K562 (cell line): ENCODE results near the gene SIGLEC15. TPM values are rescaled to one million over a fixed set of nuclear protein-coding genes. Genes with fewer than 3 reads are reported as not detected.
"Not testable (repeated sequence)": the region's sequence is repeated elsewhere in the genome, so short reads cannot be mapped to it uniquely, and the experiment has no call there.

Source experiments
- ATAC-seq: fragments of 200-7000 bp; cut with Tn5 transposase; 3 replicates; pipeline ENCODE4 v1.9.1; 2020; ENCODE audit warnings: moderate library complexity
- BruUV-seq: library from RNA; stranded (reverse); fragments of 400-500 nt; replicated peaks from 2 replicates; lab custom pipeline; 2021; lab: Mats Ljungman, UMichigan
- CTCF ChIA-PET: fragments of 300-600 bp; formaldehyde crosslinking; extraction: SDS; loops from one replicate; lab custom pipeline; 2021; ENCODE audit warnings: low intra/inter-chr PET ratio; lab: Yijun Ruan, JAX
- POLR2A ChIA-PET: fragments of 300-600, 350-650 bp; sonication (Branson Sonifier 250); formaldehyde crosslinking; extraction: SDS; loops from one replicate; lab custom pipeline; 2021; ENCODE audit warnings: antibody characterized with exemption, inconsistent platforms; lab: Yijun Ruan, JAX
- DNase-seq, 4 experiments: peaks; one replicate each; pipeline versions ENCODE4 v3.0.0 to v3.0.0-alpha.2; 2011 to 2018; ENCODE audit warnings: low spot score in 3 of 4, mixed read lengths in 3 of 4; ENCODE audit errors: extremely low read depth in 1 of 4
- FAIRE-seq: peaks from 2 replicates; lab custom pipeline; 2011; peaks lifted over from hg19 to GRCh38; lab: Jason Lieb, UNC
- H2AFZ ChIP-seq: 2 replicates; pipeline ENCODE4 v1.6.0; 2011; ENCODE audit warnings: low read depth, low read length, control low read depth, inconsistent platforms
- H3K27ac ChIP-seq: fragments of 200-600 bp; 3 replicates; pipeline ENCODE4 v1.8.0; 2011; ENCODE audit warnings: low read depth, mild to moderate bottlenecking, control low read depth, inconsistent platforms, low read length, moderate library complexity, mixed read lengths; ENCODE audit errors: extremely low read depth
- H3K27me3 ChIP-seq, 2 experiments: fragments of 300-600 bp in 1 of 2; 2 replicates in 1 of 2; 3 replicates in 1 of 2; pipeline versions ENCODE4 v1.6.0 to v1.8.0; 2011; ENCODE audit warnings: inconsistent platforms in 2 of 2, low read length in 2 of 2, mild to moderate bottlenecking in 1 of 2, mixed read lengths in 1 of 2, moderate library complexity in 1 of 2; ENCODE audit not compliant: control insufficient read depth in 2 of 2, insufficient read depth in 2 of 2
- H3K36me3 ChIP-seq: fragments of 300-600 bp; 3 replicates; pipeline ENCODE4 v1.8.0; 2011; ENCODE audit warnings: mild to moderate bottlenecking, low read length, inconsistent platforms; ENCODE audit not compliant: control insufficient read depth, insufficient read depth
- H3K4me1 ChIP-seq, 2 experiments: fragments of 200-600 bp in 1 of 2; replicated peaks in 1 of 2; 2 replicates in 1 of 2; 3 replicates in 1 of 2; pipeline versions ENCODE4 v1.5.1 to v1.8.0; 2011; ENCODE audit warnings: inconsistent platforms in 2 of 2, low read length in 2 of 2, mild to moderate bottlenecking in 1 of 2, mixed read lengths in 1 of 2, moderate library complexity in 1 of 2; ENCODE audit not compliant: control insufficient read depth in 2 of 2, insufficient read depth in 2 of 2
- H3K4me2 ChIP-seq: 2 replicates; pipeline ENCODE4 v1.6.1; 2011; ENCODE audit warnings: low read length, control low read depth, inconsistent platforms, mixed read lengths; ENCODE audit not compliant: insufficient read depth
- H3K4me3 ChIP-seq: fragments of 200-600 bp; sonication (generic), shearing (Covaris generic); 2 replicates; pipeline ENCODE4 v1.5.1; 2016; ENCODE audit warnings: control low read depth, inconsistent platforms
- H3K79me2 ChIP-seq: fragments of 200-600 bp; 3 replicates; pipeline ENCODE4 v1.8.0; 2011; ENCODE audit warnings: low read length, inconsistent platforms; ENCODE audit not compliant: control insufficient read depth, insufficient read depth
- H3K9ac ChIP-seq, 2 experiments: 2 replicates each; pipeline versions ENCODE4 v1.6.0 to v1.6.1; 2011; ENCODE audit warnings: low read depth in 2 of 2, low read length in 2 of 2, control low read depth in 1 of 2, inconsistent platforms in 1 of 2, mild to moderate bottlenecking in 1 of 2, mixed read lengths in 1 of 2; ENCODE audit not compliant: insufficient read depth in 1 of 2
- H3K9me1 ChIP-seq: one replicate; pipeline ENCODE4 v1.6.0; 2011; ENCODE audit warnings: inconsistent platforms, mild to moderate bottlenecking, low read length, moderate library complexity; ENCODE audit not compliant: control insufficient read depth, insufficient read depth
- H3K9me3 ChIP-seq: replicated peaks from 2 replicates; pipeline ENCODE4 v1.5.1; 2011; ENCODE audit warnings: low read depth, low read length, inconsistent platforms; ENCODE audit not compliant: control insufficient read depth, insufficient read depth
- H4K20me1 ChIP-seq: replicated peaks from 2 replicates; pipeline ENCODE4 v1.6.1; 2011; ENCODE audit warnings: low read length, inconsistent platforms, mixed read lengths; ENCODE audit not compliant: control insufficient read depth, insufficient read depth
- CTCF ChIP-seq, 3 experiments: IDR thresholded peaks in 2 of 3; conservative IDR thresholded peaks in 1 of 3; 2 replicates each; pipeline ENCODE4 v1.5.1; 2011 to 2012; ENCODE audit warnings: low read length in 3 of 3, mild to moderate bottlenecking in 3 of 3, control low read depth in 2 of 3, improper control_type of control experiment in 1 of 3, inconsistent platforms in 1 of 3, low read depth in 1 of 3, mixed read lengths in 1 of 3, moderate library complexity in 1 of 3; ENCODE audit not compliant: insufficient read depth in 2 of 3
- NFIC ChIP-seq: fragments of 450-650 bp; IDR thresholded peaks from 2 replicates; pipeline ENCODE4 v1.6.1; 2017; ENCODE audit warnings: mild to moderate bottlenecking, inconsistent platforms
- RAD21 ChIP-seq, 2 experiments: fragments of 250-450 bp in 1 of 2; fragments of 450-650 bp in 1 of 2; sonication (Bioruptor Pico) in 1 of 2; formaldehyde crosslinking in 1 of 2; IDR thresholded peaks in 1 of 2; conservative IDR thresholded peaks in 1 of 2; 2 replicates each; pipeline versions ENCODE4 v1.4.0 to v1.8.0; 2020 to 2022; ENCODE audit warnings: mild to moderate bottlenecking in 2 of 2, moderate library complexity in 1 of 2
- TFAP4 ChIP-seq: sonication (generic); formaldehyde crosslinking; IDR thresholded peaks from 2 replicates; pipeline ENCODE4 v1.8.0; 2022; ENCODE audit warnings: missing genetic modification reagents, mild to moderate bottlenecking, moderate library complexity, borderline replicate concordance
- WGBS: fragments of 100-300 bp; shearing (Covaris generic); methylation state at CpG from one replicate; pipeline ENCODE4 v1.1.6; 2016; ENCODE audit warnings: low coverage, mixed read lengths; ENCODE audit not compliant: insufficient coverage; ENCODE audit errors: missing lambda C conversion rate; 5-methylcytosine and 5-hydroxymethylcytosine counted together
- in situ Hi-C: fragments of 300-500 bp; cut with MboI; formaldehyde crosslinking; loops from 4 replicates; pipeline ENCODE4 v1.15.0; 2018; ENCODE audit warnings: inconsistent platforms, mixed read lengths
- intact Hi-C: fragments of 100-400 bp; cut with micrococcal nuclease; formaldehyde crosslinking; loops from 2 replicates; pipeline ENCODE4 v1.14.2; 2022
- polyA plus RNA-seq, 8 experiments: library from polyadenylated mRNA; depleted of rRNA in 4 of 8; stranded (reverse) in 5 of 8; unstranded in 3 of 8; fragments of >200 nt; fragmentation: Nextera tagmentation in 2 of 8; fragmentation: Illumina TruSeq in 1 of 8; extraction: Ambion mirVana in 2 of 8; extraction: Trizol in 1 of 8; gene quantifications; 2 replicates each; pipeline versions ENCODE4 v1.2.1 to v1.2.3, GENCODE V29; 2011 to 2014; ENCODE audit warnings: inconsistent platforms in 1 of 8, missing spikeins in 1 of 8
- total RNA-seq, 7 experiments: library from RNA; depleted of rRNA in 6 of 7; stranded (reverse); fragments of >200 nt in 6 of 7; fragmentation: Illumina TruSeq in 2 of 7; extraction: Trizol in 2 of 7; gene quantifications; 2 replicates each; pipeline versions ENCODE4 v1.2.1 to v1.2.3, GENCODE V29; 2011 to 2021; ENCODE audit warnings: low replicate concordance in 1 of 7

Gene SIGLEC15
- total and polyA plus RNA-seq, 9 of the 15 experiments (the other 6 are each of a cell fraction or from before 2014, with no cell fraction given), result not detected

- CTCF ChIA-PET, H3K9me3 ChIP-seq, H2AFZ ChIP-seq, H3K79me2 ChIP-seq, H3K4me3 ChIP-seq, H3K9ac ChIP-seq, H3K4me2 ChIP-seq, BruUV-seq, H3K9me1 ChIP-seq, H3K36me3 ChIP-seq, H3K4me1 ChIP-seq, H3K27me3 ChIP-seq, FAIRE-seq, H4K20me1 ChIP-seq, H3K27ac ChIP-seq, in situ Hi-C loops, intact Hi-C loops: not testable (repeated sequence)
- POLR2A ChIA-PET, result interaction anchor here (0.6 kb wide), 2 partner anchors 74 to 252 kb away, joined by 3 to 4 read pairs; no protein-coding TSS in a partner anchor
- ATAC-seq, result peak; percentile 55
- TF ChIP-seq NFIC (peak; percentile 71), CTCF (IDR thresholded peaks at IDR 0.05 in 2 of 3, conservative IDR thresholded peaks at IDR 0.05 in 1 of 3; ENCODE audit: insufficient read depth in 2 of 3, low read depth in 1 of 3, low read length in 3 of 3) (peak; percentile 30 to 36 (median 36); a peak in 4 of 6 replicates), RAD21 (CRISPR knock-in tag; conservative IDR thresholded peaks at IDR 0.05 in 1 of 2, IDR thresholded peaks at IDR 0.05 in 1 of 2) (peak in 1 of 2 experiments; percentile 51; a peak in 1 of 4 replicates), TFAP4 (CRISPR knock-in tag) (0 out of 2 replicates have a peak, but pooled peaks have one; percentile 26)
- WGBS, result no CpG with 5 or more reads among the region's 2 CpGs
- peak in 1 of 4 experiments; percentile 33 for DNase-seq
Measured at GRCh38 chr18:45807144-45807543, 18.3 kb upstream of the SIGLEC15 start.

GRCh38 chr18:45814733-45815132 lies 10.7 kb upstream of the SIGLEC15 start:
- H3K9ac ChIP-seq, ATAC-seq, POLR2A ChIA-PET, H3K9me3 ChIP-seq, H3K4me1 ChIP-seq, intact Hi-C loops, FAIRE-seq, CTCF ChIA-PET, BruUV-seq, H3K36me3 ChIP-seq, DNase-seq, H3K27ac ChIP-seq, H3K4me3 ChIP-seq, H3K9me1 ChIP-seq, H4K20me1 ChIP-seq, H2AFZ ChIP-seq, H3K4me2 ChIP-seq, H3K27me3 ChIP-seq, H3K79me2 ChIP-seq, in situ Hi-C loops: not testable (repeated sequence)
